GM21367 (cell line): ENCODE measurements around the gene TM4SF1.
"Not testable (repeated sequence)": the region's sequence is repeated elsewhere in the genome, so short reads cannot be mapped to it uniquely, and the experiment has no call there.

Experiments
- ATAC-seq: cut with Tn5 transposase; IDR thresholded peaks from one replicate; pipeline ENCODE4 v1.9.1; 2021; ENCODE audit not compliant: unreplicated experiment

Gene TM4SF1

GRCh38 chr3:149343951-149344350, 33.5 kb downstream of the TM4SF1 start:
- no peak for ATAC-seq

GRCh38 chr3:149342413-149343380, 34.8 kb downstream of the TM4SF1 start:
- no peak for ATAC-seq

- no peak for ATAC-seq
Measured at GRCh38 chr3:149340310-149340933, 37.0 kb downstream of the TM4SF1 start.

- no peak for ATAC-seq
Measured at GRCh38 chr3:149339931-149340309, 37.5 kb downstream of the TM4SF1 start.

- not testable (repeated sequence) for ATAC-seq
Measured at GRCh38 chr3:149337486-149337885, 40.0 kb downstream of the TM4SF1 start.

- ATAC-seq = no peak
Measured at GRCh38 chr3:149336925-149337324, 40.5 kb downstream of the TM4SF1 start.

GRCh38 chr3:149333176-149333859, 44.1 kb downstream of the TM4SF1 start, which contains the start of gene TM4SF18:
TSS of gene TM4SF18 (minus strand) at chr3:149333636. CDS start at chr3:149333382, 254 bp downstream.
- no peak for ATAC-seq

- no peak for ATAC-seq
Measured at GRCh38 chr3:149332771-149333170, 44.7 kb downstream of the TM4SF1 start.

- ATAC-seq = no peak
Measured at GRCh38 chr3:149332227-149332765, 45.2 kb downstream of the TM4SF1 start.

GRCh38 chr3:149331396-149331795, 46.1 kb downstream of the TM4SF1 start:
- ATAC-seq = no peak

- no peak for ATAC-seq
Measured at GRCh38 chr3:149330609-149331331, 46.7 kb downstream of the TM4SF1 start.

GRCh38 chr3:149327156-149327555, 50.3 kb downstream of the TM4SF1 start:
- ATAC-seq = no peak

- no peak for ATAC-seq
Measured at GRCh38 chr3:149325581-149325980, 51.9 kb downstream of the TM4SF1 start.

- ATAC-seq = no peak
Measured at GRCh38 chr3:149324332-149324731, 53.1 kb downstream of the TM4SF1 start.

- no peak for ATAC-seq
Measured at GRCh38 chr3:149321640-149322039, 55.8 kb downstream of the TM4SF1 start.

GRCh38 chr3:149321136-149321535, 56.3 kb downstream of the TM4SF1 start:
- ATAC-seq = no peak

- no peak for ATAC-seq
Measured at GRCh38 chr3:149319750-149320149, 57.7 kb downstream of the TM4SF1 start.
